Right atrium auricular region (tissue), 2 donors: Measurements from ENCODE around the gene PTX4. TPM values are rescaled to one million over a fixed set of nuclear protein-coding genes. Genes with fewer than 3 reads are reported as not detected.
"Not testable (repeated sequence)": the region's sequence is repeated elsewhere in the genome, so short reads cannot be mapped to it uniquely, and the experiment has no call there.

Experiments
- DNase-seq: peaks from one replicate; pipeline ENCODE4 v3.0.0-alpha.2; 2019; ENCODE audit warnings: low spot score
- H3K27ac ChIP-seq, 2 donors: fragments of 200-600 bp; sonication (generic); 1 replicate in 1 of 2; 2 replicates in 1 of 2; pipeline ENCODE4 v1.5.1; 2016 to 2019
- H3K27me3 ChIP-seq, 2 donors: fragments of 200-600 bp; sonication (generic); one replicate each; pipeline versions ENCODE4 v1.5.1 to v1.6.0; 2017 to 2019
- H3K36me3 ChIP-seq: fragments of 200-600 bp; sonication (generic); one replicate; pipeline ENCODE4 v1.5.1; 2016
- H3K4me1 ChIP-seq, 2 donors: fragments of 200-600 bp; sonication (generic); one replicate each; pipeline versions ENCODE4 v1.5.1 to v1.6.0; 2017 to 2019
- H3K4me3 ChIP-seq, 2 donors: fragments of 200-600 bp; sonication (generic); 1 replicate in 1 of 2; 2 replicates in 1 of 2; pipeline ENCODE4 v1.5.1; 2017 to 2019; ENCODE audit warnings: mild to moderate bottlenecking in 1 of 2, moderate library complexity in 1 of 2
- H3K9me3 ChIP-seq, 2 donors: fragments of 200-600 bp; sonication (generic); one replicate each; pipeline ENCODE4 v1.5.1; 2019
- total RNA-seq, 2 donors: library from RNA; depleted of rRNA; stranded (reverse); fragments of >200 nt; gene quantifications; one replicate each; pipeline ENCODE4 v1.1.0, GENCODE V29; 2016
- TF ChIP-seq, protein P1 (sequence below), 2 donors: fragments of 200-600 bp; sonication (generic); IDR thresholded peaks; one replicate each; pipeline ENCODE4 v1.5.1; 2019; ENCODE audit warnings: antibody characterized with exemption in 2 of 2

The PTX4 gene
- total RNA-seq, 2 donors from 2014 or later, result 0.24 TPM; not detected in 1

GRCh38 chr16:1444730-1445517, 43.8 kb downstream of the PTX4 start:
- H3K4me1 ChIP-seq, result no peaks in the 10 kb centered on the region
- no peaks in the 10 kb centered on the region for H3K27me3 ChIP-seq
- H3K36me3 ChIP-seq, result peaks cover 37% of the 10 kb centered on the region
- DNase-seq, result no peak
- H3K4me3 ChIP-seq, result no peak overlapping the region
- TF ChIP-seq, protein P1, sequence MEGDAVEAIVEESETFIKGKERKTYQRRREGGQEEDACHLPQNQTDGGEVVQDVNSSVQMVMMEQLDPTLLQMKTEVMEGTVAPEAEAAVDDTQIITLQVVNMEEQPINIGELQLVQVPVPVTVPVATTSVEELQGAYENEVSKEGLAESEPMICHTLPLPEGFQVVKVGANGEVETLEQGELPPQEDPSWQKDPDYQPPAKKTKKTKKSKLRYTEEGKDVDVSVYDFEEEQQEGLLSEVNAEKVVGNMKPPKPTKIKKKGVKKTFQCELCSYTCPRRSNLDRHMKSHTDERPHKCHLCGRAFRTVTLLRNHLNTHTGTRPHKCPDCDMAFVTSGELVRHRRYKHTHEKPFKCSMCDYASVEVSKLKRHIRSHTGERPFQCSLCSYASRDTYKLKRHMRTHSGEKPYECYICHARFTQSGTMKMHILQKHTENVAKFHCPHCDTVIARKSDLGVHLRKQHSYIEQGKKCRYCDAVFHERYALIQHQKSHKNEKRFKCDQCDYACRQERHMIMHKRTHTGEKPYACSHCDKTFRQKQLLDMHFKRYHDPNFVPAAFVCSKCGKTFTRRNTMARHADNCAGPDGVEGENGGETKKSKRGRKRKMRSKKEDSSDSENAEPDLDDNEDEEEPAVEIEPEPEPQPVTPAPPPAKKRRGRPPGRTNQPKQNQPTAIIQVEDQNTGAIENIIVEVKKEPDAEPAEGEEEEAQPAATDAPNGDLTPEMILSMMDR (IDR thresholded peaks at IDR 0.05), result no peak
- H3K27ac ChIP-seq, result no peak overlapping the region
- no peaks in the 10 kb centered on the region for H3K9me3 ChIP-seq

DNA sequence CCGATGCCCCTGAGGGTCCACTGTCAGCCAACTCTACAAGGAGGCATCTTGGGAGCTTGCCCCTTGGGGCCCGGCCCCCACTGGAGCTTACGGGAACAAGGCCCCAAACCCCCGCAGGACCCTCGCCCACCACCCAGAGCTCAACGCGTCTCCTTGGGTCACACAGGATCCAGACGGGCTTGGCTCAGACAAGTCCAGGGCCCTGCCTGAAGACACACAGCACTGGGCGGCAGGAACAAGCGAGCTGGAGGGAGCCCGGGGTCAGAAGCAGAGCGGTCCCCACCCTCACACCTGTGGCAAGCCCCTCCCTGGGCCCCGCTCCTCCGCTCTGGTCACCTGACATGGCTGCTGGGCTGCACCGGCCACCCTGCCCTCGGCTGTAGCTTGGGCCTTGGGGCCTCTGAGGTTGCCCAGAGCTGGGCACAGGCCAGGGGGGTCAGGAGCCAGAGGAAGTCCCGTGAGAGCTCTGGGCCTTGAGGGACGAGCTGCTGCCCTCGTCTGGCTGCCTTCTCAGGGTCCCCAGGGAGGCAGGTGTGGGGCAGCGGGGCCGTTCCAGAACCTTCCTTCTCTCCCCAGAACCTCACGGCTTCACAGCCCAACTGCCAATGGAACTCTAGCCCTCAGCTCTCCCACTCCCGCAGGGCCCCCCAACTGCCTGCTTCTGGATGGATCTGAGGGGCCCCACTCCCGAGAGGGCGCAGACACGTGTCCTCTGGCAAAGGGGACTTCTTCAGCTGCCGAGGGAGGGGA, 44.6 kb downstream of the PTX4 start, which contains the start of gene CCDC154:
TSS of gene CCDC154 (minus strand) at position 577 of the 750 bp plus-strand sequence. CDS start at position 343, 234 bp downstream.
- peaks cover 31% of the 10 kb centered on the region for H3K36me3 ChIP-seq
- no peaks in the 10 kb centered on the region for H3K27me3 ChIP-seq
- H3K4me3 ChIP-seq, result no peak within 1 kb of the TSS
- no peak within 1 kb of the TSS for H3K27ac ChIP-seq
- no peak for DNase-seq
- TF ChIP-seq, protein P1 (IDR thresholded peaks at IDR 0.05), result no peak
- no peaks in the 10 kb centered on the region for H3K9me3 ChIP-seq
- no peaks in the 10 kb centered on the region for H3K4me1 ChIP-seq

GRCh38 chr16:1443403-1443973, 45.3 kb downstream of the PTX4 start:
- Histone ChIP-seq H3K27me3 (no peaks in the 10 kb centered on the region), H3K9me3 (no peaks in the 10 kb centered on the region), H3K4me3 (no peak overlapping the region), H3K27ac (no peak overlapping the region), H3K36me3 (peaks cover 31% of the 10 kb centered on the region), H3K4me1 (no peaks in the 10 kb centered on the region)
- TF ChIP-seq, protein P1 (IDR thresholded peaks at IDR 0.05), result no peak
- DNase-seq, result no peak

GRCh38 chr16:1442697-1443096, 46.0 kb downstream of the PTX4 start:
- Histone ChIP-seq H3K27ac (no peak overlapping the region), H3K4me1 (no peaks in the 10 kb centered on the region), H3K9me3 (no peaks in the 10 kb centered on the region), H3K27me3 (no peaks in the 10 kb centered on the region), H3K4me3 (no peak overlapping the region), H3K36me3 (peaks cover 23% of the 10 kb centered on the region)
- DNase-seq, result no peak
- TF ChIP-seq, protein P1 (IDR thresholded peaks at IDR 0.05), result no peak

- H3K9me3 ChIP-seq, result no peaks in the 10 kb centered on the region
- no peak overlapping the region for H3K27ac ChIP-seq
- no peaks in the 10 kb centered on the region for H3K4me1 ChIP-seq
- TF ChIP-seq, protein P1 (IDR thresholded peaks at IDR 0.05), result no peak
- peaks cover 10% of the 10 kb centered on the region for H3K36me3 ChIP-seq
- no peaks in the 10 kb centered on the region for H3K27me3 ChIP-seq
- no peak for DNase-seq
- no peak overlapping the region for H3K4me3 ChIP-seq
Observed at GRCh38 chr16:1441391-1441829, 47.3 kb downstream of the PTX4 start.

DNA sequence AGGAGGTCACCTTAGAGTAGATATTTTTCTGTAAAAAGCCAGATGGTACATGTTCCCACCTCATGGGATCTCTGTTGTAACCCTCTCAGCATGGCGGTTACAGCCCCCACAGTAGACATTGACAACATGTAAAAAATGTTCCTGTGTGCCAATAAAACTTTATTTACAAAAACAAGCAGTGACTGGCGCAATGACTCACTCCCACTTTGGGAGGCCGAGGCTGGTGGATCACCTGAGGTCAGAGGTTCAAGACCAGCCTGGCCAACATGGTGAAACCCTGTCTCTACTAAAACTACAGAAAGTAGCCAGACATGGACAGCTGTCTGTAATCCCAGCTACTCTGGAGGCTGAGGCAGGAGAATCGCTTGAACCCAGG, 49.1 kb downstream of the PTX4 start:
- H3K4me3 ChIP-seq, H3K27ac ChIP-seq, DNase-seq, H3K4me1 ChIP-seq, H3K9me3 ChIP-seq, H3K27me3 ChIP-seq, H3K36me3 ChIP-seq: not testable (repeated sequence)
